GM23248 (cell line): ENCODE measurements around the gene DOK1.

Source experiments
- EZH2 ChIP-seq: fragments of 200-600 bp; sonication (generic); IDR thresholded peaks from 2 replicates; pipeline ENCODE4 v1.6.1; 2018; ENCODE audit warnings: antibody characterized with exemption, mild to moderate bottlenecking; ENCODE audit not compliant: insufficient read depth, poor library complexity, severe bottlenecking
- EZH2phosphoT487 ChIP-seq: fragments of 200-600 bp; sonication (generic); IDR thresholded peaks from 2 replicates; pipeline ENCODE4 v1.6.1; 2018; ENCODE audit warnings: antibody characterized with exemption, moderate library complexity, mild to moderate bottlenecking, low read depth; ENCODE audit not compliant: insufficient read depth

DNA sequence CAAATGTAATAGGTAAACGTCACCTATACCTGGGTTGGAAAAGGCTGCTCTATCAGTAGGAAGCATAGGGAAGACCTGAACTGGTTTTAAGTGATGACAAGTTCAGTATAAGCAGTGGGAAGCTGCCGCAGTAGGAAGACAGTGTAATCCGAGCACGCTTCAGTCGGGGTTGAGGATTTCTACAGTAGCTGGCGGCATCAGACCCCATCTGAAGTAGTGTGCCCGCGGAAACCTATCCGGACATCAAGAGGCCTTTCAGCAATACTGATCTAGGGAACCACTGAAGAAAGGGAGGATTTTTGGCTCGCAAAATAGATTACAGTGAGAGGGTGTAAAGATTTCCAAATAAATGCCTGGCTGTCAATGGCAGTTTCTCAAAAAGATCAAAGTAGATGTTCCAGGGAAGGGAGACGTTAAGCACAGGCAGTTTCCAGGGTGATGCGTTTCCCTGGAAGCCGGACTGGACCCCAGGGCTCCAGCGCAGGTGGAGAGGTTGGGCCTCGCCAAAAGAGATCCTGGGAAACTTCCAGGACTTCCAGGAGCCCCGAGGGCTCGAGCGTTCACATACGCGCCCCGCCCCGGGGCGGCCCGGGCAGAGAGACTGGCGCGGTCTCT lies 6.1 kb upstream of the DOK1 start:
- TF ChIP-seq EZH2phosphoT487 (no peak), EZH2 (no peak)
